NCI-H2196 treated with DMSO at 0.1 percent for 48 hours (cell line): ENCODE measurements around the gene STARD9.

Experiments used
- DNase-seq: peaks from one replicate; lab custom pipeline; 2025; ENCODE audit not compliant: unreplicated experiment; lab: John Stamatoyannopoulos, UW

STARD9 gene

DNA sequence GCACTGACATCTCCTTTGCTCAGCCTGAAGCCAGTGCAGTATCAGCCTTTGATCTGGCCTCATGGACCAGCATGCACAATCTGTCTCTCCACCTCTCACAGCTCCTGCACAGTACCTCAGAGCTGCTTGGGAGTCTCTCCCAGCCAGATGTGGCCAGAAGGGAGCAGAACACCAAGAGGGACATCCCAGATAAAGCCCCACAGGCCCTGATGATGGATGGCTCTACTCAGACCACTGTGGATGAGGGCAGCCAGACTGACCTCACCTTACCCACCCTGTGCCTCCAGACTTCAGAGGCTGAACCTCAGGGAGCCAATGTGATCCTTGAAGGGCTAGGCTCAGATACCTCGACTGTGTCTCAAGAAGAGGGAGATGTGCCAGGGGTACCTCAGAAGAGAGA lies 117.1 kb downstream of the STARD9 start:
- no peak for DNase-seq

DNA sequence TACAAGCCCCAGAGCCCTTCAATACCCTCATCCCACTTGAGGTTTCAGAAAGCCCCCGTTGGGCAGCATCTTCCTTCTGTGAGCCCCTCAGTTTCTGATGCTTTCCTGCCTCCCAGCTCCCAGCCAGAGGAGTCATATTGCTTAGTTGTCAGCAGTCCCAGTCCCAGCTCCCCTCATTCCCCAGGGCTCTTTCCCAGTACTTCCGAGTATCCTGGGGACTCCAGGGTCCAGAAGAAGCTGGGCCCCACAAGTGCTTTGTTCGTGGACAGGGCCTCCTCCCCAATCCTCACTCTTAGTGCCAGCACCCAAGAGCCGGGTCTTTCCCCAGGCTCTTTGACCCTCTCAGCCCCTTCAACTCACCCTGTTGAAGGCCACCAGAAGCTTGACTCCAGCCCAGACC lies 117.6 kb downstream of the STARD9 start:
- DNase-seq: no peak

DNA sequence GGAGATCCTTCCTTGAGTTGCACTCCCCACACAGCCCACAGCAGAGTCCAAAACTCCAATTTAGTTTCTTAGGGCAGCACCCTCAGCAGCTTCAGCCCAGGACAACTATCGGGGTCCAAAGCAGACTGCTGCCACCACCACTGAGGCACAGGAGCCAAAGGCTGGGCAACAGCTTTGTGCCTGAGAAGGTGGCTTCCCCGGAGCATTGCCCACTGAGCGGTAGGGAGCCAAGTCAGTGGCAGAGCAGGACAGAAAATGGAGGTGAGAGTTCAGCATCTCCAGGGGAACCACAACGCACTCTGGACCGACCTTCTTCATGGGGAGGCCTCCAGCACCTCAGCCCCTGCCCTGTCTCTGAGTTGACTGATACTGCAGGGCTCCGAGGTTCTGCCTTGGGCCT lies 118.1 kb downstream of the STARD9 start:
- DNase-seq: no peak

DNA sequence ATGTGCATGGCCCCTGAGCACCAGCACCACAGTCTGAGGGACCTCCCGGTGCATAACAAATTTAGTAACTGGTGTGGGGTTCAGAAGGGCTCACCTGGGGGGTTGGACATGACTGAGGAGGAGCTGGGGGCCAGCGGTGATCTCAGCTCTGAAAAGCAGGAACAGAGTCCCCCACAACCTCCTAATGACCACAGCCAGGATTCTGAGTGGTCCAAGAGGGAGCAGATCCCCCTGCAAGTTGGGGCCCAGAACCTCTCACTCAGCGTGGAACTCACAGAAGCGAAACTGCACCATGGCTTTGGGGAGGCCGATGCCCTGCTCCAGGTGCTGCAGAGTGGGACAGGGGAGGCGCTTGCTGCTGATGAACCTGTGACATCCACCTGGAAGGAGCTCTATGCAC lies 118.5 kb downstream of the STARD9 start:
- no peak for DNase-seq

DNA sequence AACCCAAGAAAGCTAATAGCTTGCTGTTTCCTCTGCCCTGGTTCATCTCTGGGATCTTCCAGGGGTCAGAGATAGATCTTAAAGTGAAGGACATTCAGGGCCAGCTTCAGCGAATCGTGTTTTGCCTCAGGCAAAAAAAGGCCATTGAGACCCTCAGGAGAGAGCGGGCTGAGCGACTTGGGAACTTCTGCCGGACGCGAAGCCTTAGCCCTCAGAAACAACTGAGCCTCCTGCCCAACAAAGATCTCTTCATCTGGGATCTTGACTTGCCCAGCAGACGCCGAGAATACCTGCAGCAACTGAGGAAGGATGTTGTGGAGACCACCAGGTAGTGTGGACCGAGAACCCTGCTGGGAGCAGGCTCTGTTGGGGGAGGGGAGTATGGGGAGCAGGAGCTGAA lies 119.0 kb downstream of the STARD9 start:
- DNase-seq: no peak

DNA sequence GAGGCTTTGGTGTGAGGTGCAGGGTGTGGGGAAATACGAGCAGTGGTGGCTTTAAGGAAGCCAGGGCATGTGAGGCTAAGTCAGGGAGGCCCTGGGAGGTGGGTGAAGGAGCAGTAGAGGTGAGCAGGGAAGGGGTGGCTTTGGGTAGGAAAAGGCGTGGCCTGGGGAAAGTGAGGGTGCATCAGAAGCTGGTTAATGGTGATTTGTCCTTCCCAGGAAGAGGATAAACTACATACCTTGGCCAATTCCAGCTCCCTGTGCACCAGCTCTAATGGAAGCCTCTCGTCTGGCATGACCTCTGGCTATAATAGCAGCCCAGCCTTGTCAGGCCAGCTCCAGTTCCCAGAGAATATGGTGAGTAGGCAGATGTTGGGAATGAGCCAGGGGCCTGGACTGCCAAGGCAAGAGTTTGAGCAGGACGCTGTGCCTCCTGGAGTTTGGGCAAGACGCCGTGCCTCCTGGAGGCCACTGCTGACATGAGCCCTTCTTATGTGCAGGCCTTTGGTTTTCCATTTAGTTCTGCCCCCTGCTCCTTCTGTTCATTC lies 120.2 kb downstream of the STARD9 start:
- DNase-seq: no peak

DNA sequence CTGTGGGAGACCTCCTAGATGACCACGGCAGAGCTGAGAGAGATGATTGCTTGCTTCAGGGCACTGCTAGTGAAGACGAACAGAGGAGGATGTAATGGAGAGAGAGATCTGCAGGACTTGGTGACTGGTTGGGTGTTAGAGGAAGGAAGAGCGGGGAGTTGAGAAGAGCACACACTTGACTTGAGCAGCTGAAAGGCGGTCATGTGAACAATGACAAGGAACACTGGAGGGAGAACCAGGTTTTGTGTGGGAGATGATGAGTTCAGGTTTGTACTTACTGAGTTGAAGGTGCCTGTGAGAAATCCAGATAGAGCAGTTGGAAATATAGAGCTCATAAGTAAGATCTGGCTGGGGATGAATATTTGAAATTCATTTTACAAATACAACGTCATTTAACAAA lies 121.2 kb downstream of the STARD9 start:
- DNase-seq: no peak

DNA sequence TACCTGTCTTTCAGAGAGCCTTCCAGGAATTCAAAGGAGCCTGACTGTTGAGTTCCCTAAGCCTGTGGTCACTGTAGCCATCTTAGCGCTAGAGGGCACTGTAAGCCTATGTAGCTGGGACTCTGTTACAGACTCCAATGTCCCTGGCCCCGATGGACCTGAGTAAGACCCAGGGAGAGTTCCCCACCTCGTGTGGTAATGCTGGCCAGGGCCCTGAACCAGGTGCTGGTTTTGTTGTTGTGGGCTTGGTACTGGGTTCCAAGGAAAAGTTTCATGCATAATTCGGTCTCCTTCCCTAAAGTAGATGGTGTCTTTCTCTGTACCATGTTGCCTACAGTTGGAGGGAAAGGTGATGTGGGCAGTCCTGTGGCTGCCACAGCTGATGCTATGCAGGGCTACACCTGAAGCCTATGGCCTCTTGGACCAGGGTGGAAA lies 129.1 kb downstream of the STARD9 start:
- DNase-seq: no peak

DNA sequence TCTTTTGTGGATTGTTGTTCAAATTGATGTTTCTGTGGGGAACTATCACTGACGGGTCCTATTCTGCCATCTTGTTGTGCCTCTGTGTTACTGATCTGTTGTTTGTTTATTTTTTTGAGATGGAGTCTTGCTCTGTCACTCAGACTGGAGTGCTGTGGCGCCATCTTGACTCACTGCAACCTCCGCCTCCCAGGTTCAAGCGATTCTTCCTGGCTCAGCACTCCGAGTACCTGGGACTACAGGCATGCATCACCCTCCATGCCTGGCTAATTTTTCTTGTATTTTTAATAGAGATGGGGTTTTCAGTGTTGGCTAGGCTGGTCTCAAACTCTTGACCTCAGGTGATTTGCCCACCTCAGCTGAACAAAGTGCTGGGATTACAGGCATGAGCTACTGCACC lies 129.9 kb downstream of the STARD9 start:
- DNase-seq: no peak

DNA sequence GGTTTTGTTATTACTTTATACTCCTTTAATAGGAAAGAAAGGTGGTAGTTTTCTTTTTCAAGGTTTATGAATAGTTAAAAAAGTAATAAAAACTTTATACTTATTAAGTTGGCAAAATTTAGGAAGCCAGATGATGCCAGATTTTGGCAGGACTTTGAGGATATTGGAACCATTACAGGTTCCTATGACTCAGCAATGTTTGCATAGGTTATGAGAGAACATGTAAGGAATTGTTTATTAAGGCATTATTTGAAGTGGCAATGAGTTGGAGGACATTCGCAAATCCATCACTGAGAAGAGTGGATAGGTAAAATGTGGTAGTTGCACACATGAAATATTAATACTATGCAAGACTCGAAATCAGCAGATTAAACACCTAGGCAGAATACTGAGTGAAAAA lies 131.7 kb downstream of the STARD9 start:
- no peak for DNase-seq

DNA sequence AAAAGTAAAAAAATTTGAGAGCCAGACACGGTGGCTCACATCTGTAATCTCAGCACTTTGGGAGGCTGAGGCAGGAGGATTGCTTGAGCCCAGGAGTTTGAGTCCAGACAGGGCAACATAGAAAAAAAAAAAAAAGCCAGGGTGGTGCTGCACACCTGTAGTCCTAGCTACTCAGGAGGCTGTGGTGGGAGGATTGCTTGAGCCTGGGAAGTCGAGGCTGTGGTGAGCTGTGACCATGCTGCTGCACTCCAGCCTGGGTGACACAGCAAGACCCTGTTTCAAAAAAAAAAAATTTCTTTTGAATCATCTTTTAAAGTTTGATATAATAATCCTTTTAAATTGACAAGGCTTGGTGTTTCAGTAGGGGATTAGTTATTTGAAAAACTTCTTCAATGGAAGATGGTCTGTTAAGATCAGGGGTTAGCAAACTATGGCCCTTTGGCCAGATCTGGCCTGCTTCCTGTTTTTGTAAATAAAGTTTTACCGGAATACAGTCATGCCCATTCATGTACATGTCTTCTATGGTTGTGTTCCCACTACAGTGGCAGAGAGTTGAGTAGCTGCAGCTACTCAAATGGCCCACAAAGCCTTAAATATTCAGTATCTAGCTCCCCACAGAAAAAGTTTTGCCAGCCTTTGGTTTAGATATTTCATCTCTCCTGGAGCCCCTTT lies 132.6 kb downstream of the STARD9 start:
- DNase-seq: no peak

DNA sequence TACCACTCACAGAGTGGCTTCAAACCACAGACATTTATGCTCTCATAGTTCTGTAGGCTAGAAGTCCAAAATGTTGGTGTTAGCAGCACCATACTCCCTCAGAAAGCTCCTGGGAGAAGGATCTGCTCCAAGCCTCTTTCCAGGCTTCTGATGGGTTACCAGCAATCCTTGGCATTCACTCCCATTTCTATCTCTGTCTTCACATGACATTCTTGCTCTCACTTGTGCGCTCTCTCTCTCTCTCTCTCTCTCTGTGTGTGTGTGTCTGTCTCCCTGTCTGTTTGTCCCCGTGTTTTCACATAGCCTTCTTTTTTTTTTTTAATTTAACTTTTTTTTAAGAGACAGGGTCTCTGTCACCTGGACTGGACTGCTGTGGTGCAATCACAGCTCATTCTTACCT lies 135.3 kb downstream of the STARD9 start:
- DNase-seq: no peak

DNA sequence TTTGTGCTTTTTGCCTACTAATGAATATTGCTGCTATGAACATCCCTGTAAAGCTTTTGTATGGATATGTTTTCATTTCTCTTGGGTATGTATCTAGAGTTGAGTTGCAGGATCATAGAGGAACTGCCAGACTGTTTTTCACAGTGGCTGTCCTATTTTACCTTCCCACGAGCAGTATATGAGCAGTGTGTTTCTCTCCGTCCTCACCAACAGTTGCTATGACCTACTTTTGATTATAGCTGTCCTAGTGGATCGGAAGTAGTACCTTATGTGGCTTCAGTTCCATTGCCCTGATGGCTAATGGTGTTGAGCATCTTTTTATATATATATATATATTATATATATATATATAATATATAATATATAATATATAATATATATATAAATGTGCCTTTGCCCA lies 136.3 kb downstream of the STARD9 start:
- no peak for DNase-seq

DNA sequence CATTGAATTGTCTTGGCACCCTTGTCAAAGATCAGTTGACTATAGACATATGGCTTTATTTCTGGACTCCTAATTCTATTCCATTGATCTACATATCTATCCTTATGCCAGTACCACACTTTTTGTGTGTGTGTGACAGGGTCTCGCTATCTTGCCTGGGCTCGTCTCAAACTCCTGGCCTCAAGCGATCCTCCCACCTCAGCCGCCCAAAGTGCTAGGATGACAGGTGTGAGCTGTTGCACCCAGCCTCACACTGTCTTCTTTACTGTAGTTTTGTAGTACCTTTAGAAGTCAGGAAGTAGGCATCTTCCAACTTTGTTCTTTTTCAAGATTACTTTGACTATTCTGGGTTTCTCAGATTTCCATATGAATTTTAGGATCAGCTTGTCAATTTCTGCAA lies 137.2 kb downstream of the STARD9 start:
- DNase-seq: no peak

DNA sequence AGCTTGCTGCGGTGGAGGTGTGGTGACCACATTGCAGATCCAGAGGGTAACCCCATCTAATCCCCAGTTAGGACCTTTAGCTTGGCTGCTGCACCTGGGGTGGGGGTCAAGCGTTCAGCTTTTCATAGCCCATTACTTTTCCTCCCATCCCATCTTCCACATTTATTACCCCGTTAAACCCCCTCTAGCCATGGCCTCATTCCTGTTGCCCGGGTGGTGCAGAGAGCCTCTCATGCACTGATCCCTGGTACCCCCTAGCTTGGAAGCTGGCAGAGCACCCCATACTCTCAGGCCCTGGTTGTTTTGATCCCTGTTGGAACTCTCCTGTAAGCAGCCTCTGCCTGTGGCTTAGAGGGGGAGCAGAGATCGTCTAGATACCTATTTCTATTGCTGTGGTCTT lies 140.7 kb downstream of the STARD9 start:
- DNase-seq: no peak

DNA sequence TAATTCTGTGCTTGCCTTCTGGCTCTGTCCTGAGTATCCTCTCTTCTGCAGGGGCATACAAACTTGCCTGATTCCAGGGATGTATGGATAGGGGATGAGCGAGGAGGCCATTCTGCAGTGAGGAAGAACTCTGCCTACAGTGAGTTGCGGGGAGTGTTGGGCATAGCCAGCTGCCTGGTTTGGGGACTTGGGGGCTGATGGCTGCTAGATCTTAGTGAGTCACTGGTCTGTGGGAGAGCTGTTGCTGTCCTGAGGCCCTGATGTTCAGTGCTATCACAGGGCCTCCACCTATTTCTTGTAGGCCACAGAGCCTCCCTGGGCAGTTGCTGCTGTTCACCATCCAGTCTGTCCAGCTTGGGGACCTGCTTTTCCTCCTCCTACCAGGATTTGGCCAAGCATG lies 141.2 kb downstream of the STARD9 start:
- no peak for DNase-seq

DNA sequence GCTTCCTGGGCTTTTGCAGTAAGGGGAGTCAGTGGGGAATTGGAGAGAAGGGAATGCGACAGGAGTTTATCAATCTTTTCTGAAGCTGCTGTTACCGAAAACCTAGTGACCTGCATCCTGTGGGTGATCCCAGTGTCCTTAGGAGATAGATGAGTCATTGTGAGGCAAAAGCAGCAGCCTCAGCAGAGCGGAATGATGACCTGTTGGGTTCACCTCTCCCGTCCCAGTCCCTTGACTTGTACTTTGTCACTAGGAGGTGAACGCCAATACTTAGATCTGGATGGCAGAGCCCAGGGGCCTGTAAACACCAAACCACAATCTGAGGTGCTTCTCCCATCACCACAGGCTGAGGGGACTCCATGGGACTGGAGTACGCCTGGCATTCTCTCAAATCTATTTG lies 143.6 kb downstream of the STARD9 start:
- DNase-seq: no peak

DNA sequence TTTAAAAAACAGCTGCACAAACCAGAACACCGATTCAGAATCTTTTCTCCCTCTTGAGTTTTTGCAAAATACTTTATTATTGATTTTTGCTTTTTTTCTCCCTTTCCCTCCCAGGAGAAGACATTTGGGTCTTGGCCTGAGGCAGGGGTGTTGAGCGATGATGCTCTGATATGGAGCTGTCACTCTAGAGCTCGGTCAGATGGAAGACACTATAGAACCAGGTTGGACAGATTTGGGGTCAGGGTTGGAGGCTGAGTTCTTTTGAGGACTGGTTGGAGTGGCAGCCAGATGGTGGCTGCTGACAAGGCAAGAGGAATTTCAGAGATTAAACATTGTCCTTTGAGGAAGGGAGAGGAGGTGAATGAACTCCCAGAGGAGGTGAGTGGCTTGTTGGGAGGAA lies 144.7 kb downstream of the STARD9 start:
- DNase-seq: no peak

DNA sequence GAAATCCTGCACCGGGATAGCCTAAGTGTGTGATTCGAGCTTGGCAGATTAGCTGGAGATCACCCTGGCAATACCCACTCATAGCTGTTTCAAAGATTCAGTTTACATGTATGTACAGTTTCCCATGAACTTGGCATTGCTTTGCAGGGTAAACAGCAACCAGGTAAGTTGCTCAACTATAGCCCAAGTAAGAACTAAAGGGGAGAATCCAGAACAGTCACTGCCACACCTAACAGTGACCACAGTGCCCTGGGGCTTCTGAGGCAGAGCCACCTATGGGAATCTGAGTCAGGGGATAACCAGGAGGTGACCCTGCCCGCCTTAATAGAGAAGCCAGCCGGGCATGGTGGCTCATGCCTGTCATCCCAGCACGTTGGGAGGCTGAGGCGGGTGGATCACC lies 145.6 kb downstream of the STARD9 start:
- no peak for DNase-seq

DNA sequence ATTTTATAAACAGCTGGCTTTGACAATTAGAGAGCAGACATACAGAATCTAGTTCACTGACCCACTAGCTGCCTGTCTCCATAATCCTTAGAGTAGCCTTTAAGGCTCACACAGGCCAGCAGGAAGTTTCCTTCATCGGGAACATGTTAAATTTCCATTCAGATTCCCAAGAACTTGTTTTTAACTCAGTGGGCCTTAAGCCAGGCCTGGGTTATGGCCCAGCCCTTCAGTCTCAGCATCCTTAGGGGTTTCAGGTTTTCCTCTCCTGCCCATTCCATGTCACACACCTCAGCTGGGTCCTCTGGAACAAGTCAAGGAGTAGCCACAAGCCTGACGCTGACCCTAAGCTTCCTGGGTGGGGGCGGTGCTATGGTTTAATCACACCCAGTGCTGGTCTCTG lies 146.5 kb downstream of the STARD9 start:
- DNase-seq: no peak

DNA sequence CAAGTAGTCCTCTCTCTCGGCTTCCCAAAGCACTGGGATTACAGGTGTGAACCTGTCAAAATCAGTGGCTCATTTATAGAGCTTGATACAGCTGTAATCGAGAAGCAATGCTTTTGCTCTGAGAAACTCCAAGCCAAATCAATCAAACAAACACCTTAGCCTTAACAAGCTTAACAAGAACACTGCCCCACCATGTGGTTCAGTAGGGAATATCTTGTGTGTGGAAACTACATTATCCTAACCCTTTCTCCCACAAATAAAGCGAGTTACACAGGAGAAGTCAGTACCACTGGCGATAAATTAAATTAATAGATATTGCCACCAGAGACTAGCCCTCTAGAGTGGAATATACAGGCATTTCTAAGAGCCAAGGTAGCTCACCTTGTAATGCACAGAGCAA lies 147.7 kb downstream of the STARD9 start:
- DNase-seq: no peak

DNA sequence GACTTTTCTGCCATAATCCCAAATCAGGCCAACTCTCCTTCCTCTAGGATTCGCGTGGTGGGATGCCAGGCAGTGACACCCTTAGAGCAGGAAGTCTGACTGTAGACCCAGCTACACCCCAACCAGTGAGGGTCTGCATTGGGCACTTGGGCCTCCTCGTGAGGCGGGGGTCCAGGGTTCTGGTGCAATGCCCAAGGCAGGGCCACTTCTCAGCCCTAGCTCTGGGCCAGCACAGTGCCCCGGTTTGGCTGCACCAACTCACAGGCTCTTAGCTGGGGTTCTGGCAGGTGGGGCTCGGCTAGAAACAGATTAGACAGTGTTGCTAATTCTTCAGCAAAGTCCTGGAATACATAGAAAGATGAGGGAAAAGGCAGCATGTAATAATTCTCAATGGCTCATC lies 148.9 kb downstream of the STARD9 start:
- no peak for DNase-seq

DNA sequence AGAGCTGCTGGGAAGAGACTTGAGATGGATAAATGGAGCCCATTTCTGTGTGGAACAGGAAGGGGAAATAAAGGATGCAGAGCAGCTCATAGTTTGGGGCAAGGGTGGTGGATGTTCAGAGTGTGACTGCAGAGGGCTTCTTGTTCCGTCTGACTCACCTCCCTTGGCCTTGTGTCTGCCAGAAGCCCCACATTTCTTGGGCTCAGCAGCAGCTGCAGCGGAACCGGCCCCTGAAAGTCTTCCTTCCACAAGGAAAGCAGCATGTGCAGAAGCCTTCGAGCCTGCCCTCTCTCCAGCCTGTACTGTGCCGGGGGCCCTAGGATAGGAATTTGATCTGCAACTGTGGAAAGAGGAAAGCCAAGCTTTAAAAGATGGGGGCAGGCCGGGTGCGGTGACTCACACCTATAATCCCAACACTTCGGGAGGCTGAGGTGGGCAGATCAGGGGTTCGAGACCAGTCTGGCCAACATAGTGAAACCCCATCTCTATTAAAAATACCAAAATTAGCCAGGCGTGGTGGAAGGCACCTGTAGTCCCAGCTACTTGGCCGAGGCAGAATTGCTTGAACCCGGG lies 150.0 kb downstream of the STARD9 start:
- DNase-seq: no peak
